Measurements from ENCODE around the gene FKBP14. TPM values are rescaled to one million over a fixed set of nuclear protein-coding genes. Genes with fewer than 3 reads are reported as not detected.

The FKBP14 gene
- total RNA-seq, 1 donor from 2014 or later: 35.9 TPM

GRCh38 chr7:30069096-30069867 is 42.8 kb upstream of the FKBP14 start:
- peaks cover 21% of the 10 kb centered on the region for H3K4me1 Mint-ChIP-seq (ENCODE audit: unreplicated experiment)
- H3K4me3 Mint-ChIP-seq (ENCODE audit: unreplicated experiment): no peak overlapping the region
- no peak overlapping the region for H3K27ac Mint-ChIP-seq (ENCODE audit: unreplicated experiment)

GRCh38 chr7:30068117-30068516 is 41.6 kb upstream of the FKBP14 start:
- DNase-seq (ENCODE audit: extremely low spot score, unreplicated experiment): no peak
- Mint-ChIP-seq H3K27me3 (ENCODE audit: unreplicated experiment) (no peaks in the 10 kb centered on the region), H3K27ac (ENCODE audit: unreplicated experiment) (no peak overlapping the region), H3K9me3 (ENCODE audit: unreplicated experiment) (no peaks in the 10 kb centered on the region), H3K36me3 (ENCODE audit: unreplicated experiment) (peaks cover 29% of the 10 kb centered on the region), H3K4me3 (ENCODE audit: unreplicated experiment) (no peak overlapping the region), H3K4me1 (ENCODE audit: unreplicated experiment) (peaks cover 19% of the 10 kb centered on the region)
- no peak for TF ChIP-seq CTCF (IDR thresholded peaks at IDR 0.05)

More at GRCh38 chr7:30069096-30069867, 42.8 kb upstream of the FKBP14 start:
- TF ChIP-seq CTCF (IDR thresholded peaks at IDR 0.05): no peak
- Mint-ChIP-seq H3K9me3 (ENCODE audit: unreplicated experiment) (no peaks in the 10 kb centered on the region), H3K36me3 (ENCODE audit: unreplicated experiment) (peaks cover 24% of the 10 kb centered on the region), H3K27me3 (ENCODE audit: unreplicated experiment) (no peaks in the 10 kb centered on the region)
- DNase-seq (ENCODE audit: extremely low spot score, unreplicated experiment): no peak

GRCh38 chr7:30066687-30067086 is 40.2 kb upstream of the FKBP14 start:
- H3K4me1 Mint-ChIP-seq (ENCODE audit: unreplicated experiment): peaks cover 14% of the 10 kb centered on the region
- DNase-seq (ENCODE audit: extremely low spot score, unreplicated experiment): no peak
- no peak for TF ChIP-seq CTCF (IDR thresholded peaks at IDR 0.05)
- no peaks in the 10 kb centered on the region for H3K27me3 Mint-ChIP-seq (ENCODE audit: unreplicated experiment)
- H3K4me3 Mint-ChIP-seq (ENCODE audit: unreplicated experiment): no peak overlapping the region
- H3K9me3 Mint-ChIP-seq (ENCODE audit: unreplicated experiment): no peaks in the 10 kb centered on the region
- no peak overlapping the region for H3K27ac Mint-ChIP-seq (ENCODE audit: unreplicated experiment)
- peaks cover 25% of the 10 kb centered on the region for H3K36me3 Mint-ChIP-seq (ENCODE audit: unreplicated experiment)

- TF ChIP-seq CTCF (IDR thresholded peaks at IDR 0.05): no peak
- peaks cover 20% of the 10 kb centered on the region for H3K36me3 Mint-ChIP-seq (ENCODE audit: unreplicated experiment)
- peaks cover 14% of the 10 kb centered on the region for H3K4me1 Mint-ChIP-seq (ENCODE audit: unreplicated experiment)
- H3K4me3 Mint-ChIP-seq (ENCODE audit: unreplicated experiment): no peak overlapping the region
- H3K27me3 Mint-ChIP-seq (ENCODE audit: unreplicated experiment): no peaks in the 10 kb centered on the region
- H3K9me3 Mint-ChIP-seq (ENCODE audit: unreplicated experiment): no peaks in the 10 kb centered on the region
- H3K27ac Mint-ChIP-seq (ENCODE audit: unreplicated experiment): no peak overlapping the region
- DNase-seq (ENCODE audit: extremely low spot score, unreplicated experiment): no peak
Observed at GRCh38 chr7:30065746-30066145, 39.2 kb upstream of the FKBP14 start.

- DNase-seq (ENCODE audit: extremely low spot score, unreplicated experiment): no peak
- Mint-ChIP-seq H3K27ac (ENCODE audit: unreplicated experiment) (no peak overlapping the region), H3K4me3 (ENCODE audit: unreplicated experiment) (no peak overlapping the region), H3K9me3 (ENCODE audit: unreplicated experiment) (peaks cover 8% of the 10 kb centered on the region), H3K36me3 (ENCODE audit: unreplicated experiment) (peaks cover 29% of the 10 kb centered on the region), H3K27me3 (ENCODE audit: unreplicated experiment) (no peaks in the 10 kb centered on the region), H3K4me1 (ENCODE audit: unreplicated experiment) (peaks cover 4% of the 10 kb centered on the region)
- peak; percentile 73 for TF ChIP-seq CTCF (IDR thresholded peaks at IDR 0.05)
Observed at GRCh38 chr7:30062587-30062986, 36.1 kb upstream of the FKBP14 start.
